GM13977 (cell line): ENCODE results near the gene LRP5.
A peak's percentile ranks its signal among the peaks of the same experiment; 100 is the strongest.

Experiments
- DNase-seq: peaks from one replicate; pipeline ENCODE4 v3.0.0; 2012; ENCODE audit warnings: low spot score
- in situ Hi-C: fragments of 300-500 bp; cut with MboI; formaldehyde crosslinking; loops from one replicate; pipeline ENCODE4 v1.12.0; 2022; ENCODE audit warnings: low sequenced_read_pairs, low pct_unique_long_range_greater_than_20kb, mixed read lengths, inconsistent platforms; ENCODE audit not compliant: unreplicated experiment
- TF ChIP-seq, protein P1 (sequence below): IDR thresholded peaks from 2 replicates; pipeline ENCODE4 v1.5.1; 2012; ENCODE audit warnings: mild to moderate bottlenecking, control low read depth; ENCODE audit not compliant: insufficient read depth; ENCODE audit errors: extremely low read depth, missing control alignments

The LRP5 gene

DNA sequence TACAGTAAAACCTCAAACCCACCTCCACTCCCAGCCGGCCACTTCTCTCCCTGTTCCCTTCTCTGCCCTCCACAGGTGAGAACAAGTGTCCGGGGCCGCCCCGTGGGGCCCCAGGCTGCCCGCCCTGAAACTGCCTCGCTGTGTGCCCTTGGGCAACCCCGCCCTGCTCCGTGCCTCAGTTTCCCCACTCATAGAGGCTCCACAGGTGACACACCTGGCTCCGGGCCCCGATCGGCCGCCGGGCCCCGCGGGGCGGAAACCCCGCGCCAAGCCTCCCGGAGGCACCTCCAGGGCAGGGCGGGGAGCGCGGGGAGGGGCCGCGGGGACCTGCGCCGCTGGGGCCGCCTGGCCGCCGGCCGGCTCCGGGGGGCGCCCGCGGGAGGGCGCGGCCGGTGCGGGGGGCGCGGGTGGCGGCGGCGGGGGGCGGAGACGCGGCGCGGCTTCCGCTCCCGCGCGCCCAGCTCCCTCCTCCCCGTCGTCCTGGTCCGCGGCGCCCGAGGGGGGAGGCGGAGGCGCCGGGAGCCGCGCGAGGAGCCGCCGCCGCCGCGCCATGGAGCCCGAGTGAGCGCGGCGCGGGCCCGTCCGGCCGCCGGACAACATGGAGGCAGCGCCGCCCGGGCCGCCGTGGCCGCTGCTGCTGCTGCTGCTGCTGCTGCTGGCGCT lies at the start of gene LRP5:
Gene LRP5 (plus strand): TSS at position 475 of the 663 bp plus-strand sequence. CDS start 124 bp downstream, at position 599.
- TF ChIP-seq, protein P1, sequence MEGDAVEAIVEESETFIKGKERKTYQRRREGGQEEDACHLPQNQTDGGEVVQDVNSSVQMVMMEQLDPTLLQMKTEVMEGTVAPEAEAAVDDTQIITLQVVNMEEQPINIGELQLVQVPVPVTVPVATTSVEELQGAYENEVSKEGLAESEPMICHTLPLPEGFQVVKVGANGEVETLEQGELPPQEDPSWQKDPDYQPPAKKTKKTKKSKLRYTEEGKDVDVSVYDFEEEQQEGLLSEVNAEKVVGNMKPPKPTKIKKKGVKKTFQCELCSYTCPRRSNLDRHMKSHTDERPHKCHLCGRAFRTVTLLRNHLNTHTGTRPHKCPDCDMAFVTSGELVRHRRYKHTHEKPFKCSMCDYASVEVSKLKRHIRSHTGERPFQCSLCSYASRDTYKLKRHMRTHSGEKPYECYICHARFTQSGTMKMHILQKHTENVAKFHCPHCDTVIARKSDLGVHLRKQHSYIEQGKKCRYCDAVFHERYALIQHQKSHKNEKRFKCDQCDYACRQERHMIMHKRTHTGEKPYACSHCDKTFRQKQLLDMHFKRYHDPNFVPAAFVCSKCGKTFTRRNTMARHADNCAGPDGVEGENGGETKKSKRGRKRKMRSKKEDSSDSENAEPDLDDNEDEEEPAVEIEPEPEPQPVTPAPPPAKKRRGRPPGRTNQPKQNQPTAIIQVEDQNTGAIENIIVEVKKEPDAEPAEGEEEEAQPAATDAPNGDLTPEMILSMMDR: no peak
- DNase-seq: peak; percentile 83
- in situ Hi-C loops: no loop called here

DNA sequence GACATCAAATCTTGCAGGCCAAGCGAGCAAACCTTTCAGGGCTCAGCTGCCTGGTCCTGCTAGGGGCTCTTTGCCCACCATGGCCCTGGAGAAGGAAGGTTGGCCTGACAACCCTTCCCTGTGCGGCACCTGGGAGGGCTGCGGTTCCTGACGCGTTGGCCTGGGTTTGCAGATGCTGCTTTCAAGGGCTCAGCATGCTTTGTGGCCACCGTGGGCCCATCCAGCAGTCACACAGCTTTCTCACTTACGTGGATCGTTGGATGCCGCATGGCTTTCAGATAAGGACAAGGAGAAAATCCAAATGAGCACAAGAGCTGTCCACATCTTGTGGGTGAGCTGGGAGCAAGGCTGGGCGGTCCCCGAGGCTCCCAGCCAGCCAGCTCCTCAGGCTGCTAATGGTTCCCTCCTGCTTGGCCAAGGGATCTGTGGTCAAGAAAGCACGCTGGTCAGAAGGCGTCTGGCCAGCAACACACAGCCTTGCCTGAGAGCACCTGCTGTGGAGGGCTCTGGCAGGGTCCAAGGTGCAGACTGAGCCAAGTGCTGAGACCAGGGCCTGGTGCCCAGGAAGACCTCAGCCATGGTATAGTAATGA lies 48.9 kb upstream of the LRP5 start:
- no peak for DNase-seq
- TF ChIP-seq, protein P1: no peak
- in situ Hi-C loops: no loop called here

DNA sequence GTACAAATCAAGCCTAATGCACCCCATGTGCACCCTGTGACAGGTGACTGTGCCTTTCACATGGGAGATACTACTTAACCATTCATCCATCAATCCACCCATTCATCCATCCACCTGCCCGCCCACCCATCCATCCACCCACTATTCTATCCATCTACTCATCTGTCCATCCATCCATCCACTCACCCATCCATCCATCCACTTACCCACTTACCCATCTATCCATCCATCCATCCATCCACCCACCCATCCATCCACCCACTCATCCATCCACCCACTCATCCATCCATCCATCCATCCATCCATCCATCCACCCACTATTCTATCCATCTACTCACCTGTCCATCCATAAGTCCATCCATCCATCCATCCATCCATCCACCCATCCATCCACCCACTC lies 48.1 kb upstream of the LRP5 start:
- no peak for DNase-seq
- in situ Hi-C loops: no loop called here
- TF ChIP-seq, protein P1: no peak

DNA sequence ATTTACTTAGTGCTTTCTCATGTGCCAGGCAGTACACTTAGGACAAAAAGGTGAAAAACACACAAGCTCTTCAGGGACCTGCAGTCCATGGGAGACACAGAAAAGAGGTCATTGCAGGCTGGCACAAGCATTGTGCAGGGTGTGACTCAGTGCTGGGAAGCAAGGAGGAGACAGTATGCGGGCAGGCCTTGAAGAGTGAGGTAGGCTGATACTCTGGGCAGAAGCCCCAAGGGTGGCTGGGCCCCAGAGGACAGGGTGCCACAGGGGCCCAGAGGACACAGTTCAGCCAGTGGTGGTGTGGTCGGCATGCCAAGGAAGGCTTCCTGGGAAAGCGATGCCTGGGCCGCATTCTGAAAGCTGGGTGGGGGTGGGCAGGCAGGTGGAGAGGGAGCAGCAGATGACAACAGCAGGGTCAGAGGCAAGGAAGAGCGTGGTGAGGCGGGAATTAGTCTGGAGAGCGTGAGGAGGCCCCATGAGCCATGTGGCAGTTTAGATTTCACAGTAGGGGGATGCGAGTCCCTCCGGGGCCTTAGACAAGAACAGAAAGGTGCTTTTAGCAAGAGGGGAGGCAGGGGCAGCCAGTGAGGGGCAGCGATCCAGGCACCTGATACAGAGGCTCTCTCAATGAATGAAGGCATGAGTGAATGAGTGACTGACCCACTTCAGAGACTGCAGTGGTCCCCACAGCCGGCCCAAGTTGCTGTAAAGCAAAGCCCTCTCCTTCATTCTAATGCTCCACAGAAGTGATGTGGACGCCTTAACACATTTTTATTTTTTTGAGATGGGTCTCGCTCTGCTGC lies 47.5 kb upstream of the LRP5 start:
- in situ Hi-C loops: no loop called here
- no peak for DNase-seq
- TF ChIP-seq, protein P1: no peak

DNA sequence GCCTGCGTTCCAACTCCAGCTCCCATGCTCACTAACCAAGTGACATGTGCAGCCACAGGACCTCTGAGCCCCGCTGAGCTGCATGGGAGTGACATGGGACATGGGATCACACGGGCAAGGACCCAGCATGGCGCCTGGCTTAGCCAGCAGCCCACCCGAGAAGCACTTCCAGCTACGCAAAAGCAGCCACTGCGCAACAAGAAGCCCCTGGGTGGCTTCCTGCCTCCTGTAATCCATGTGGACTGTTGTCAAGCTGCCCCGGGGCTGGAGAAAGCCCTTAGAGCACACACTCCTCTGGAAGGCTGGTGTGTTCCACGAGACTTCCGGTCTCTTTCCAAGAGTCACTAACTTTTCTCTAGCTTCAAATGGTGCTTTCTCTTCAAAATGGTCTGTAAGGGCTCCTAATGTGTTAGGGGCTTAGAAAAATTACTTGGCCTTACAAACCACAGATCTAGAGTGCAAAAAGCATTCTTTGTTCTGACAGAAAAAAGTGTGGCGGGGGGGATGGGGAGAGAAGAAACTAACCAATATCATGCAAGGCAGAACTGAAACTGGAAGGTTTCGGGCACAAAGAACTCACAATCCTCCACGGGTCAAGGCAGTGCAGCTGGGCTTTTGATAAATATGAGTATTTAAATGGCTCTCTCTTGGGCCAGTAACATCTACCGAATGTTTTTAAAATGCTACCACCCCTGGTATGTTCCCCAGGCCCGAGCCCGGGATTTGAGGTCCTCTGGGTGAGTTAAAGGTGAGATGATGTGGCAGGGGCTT lies 46.1 kb upstream of the LRP5 start:
- in situ Hi-C loops: no loop called here
- peak; percentile 83 for DNase-seq
- TF ChIP-seq, protein P1: no peak
